HEK293 (cell line): ENCODE measurements around the gene PIP5K1C.

Experiments used
- MZF1 ChIP-seq: fragments of 450-650 bp; formaldehyde crosslinking; IDR thresholded peaks from 2 replicates; pipeline ENCODE4 v1.5.1; 2017; ENCODE audit warnings: missing biosample characterization, missing genetic modification characterization, borderline replicate concordance
- SALL2 ChIP-seq: fragments of 450-650 bp; formaldehyde crosslinking; IDR thresholded peaks from 2 replicates; pipeline ENCODE4 v1.5.0; 2017; ENCODE audit warnings: missing biosample characterization, mild to moderate bottlenecking, missing genetic modification characterization, borderline replicate concordance
- ZNF112 ChIP-seq: fragments of 450-650 bp; formaldehyde crosslinking; IDR thresholded peaks from 2 replicates; pipeline ENCODE4 v1.5.0; 2017; ENCODE audit warnings: missing biosample characterization, missing genetic modification characterization
- ZNF24 ChIP-seq: fragments of 450-650 bp; formaldehyde crosslinking; IDR thresholded peaks from 2 replicates; pipeline ENCODE4 v1.5.1; 2016; ENCODE audit warnings: missing biosample characterization, missing genetic modification characterization
- ZNF324 ChIP-seq: fragments of 450-650 bp; formaldehyde crosslinking; IDR thresholded peaks from 2 replicates; pipeline ENCODE4 v1.5.1; 2016; ENCODE audit warnings: missing biosample characterization, missing genetic modification characterization
- ZNF555 ChIP-seq: fragments of 450-650 bp; formaldehyde crosslinking; conservative IDR thresholded peaks from 2 replicates; pipeline ENCODE4 v1.5.1; 2017; ENCODE audit warnings: missing biosample characterization, mild to moderate bottlenecking, missing genetic modification characterization, inconsistent platforms
- ZNF580 ChIP-seq: fragments of 450-650 bp; formaldehyde crosslinking; IDR thresholded peaks from 2 replicates; pipeline ENCODE4 v1.5.1; 2016; ENCODE audit warnings: missing biosample characterization, missing genetic modification characterization
- ZNF623 ChIP-seq: fragments of 450-650 bp; formaldehyde crosslinking; IDR thresholded peaks from 2 replicates; pipeline ENCODE4 v1.5.1; 2016; ENCODE audit warnings: missing biosample characterization, missing genetic modification characterization
- ZNF768 ChIP-seq: fragments of 450-650 bp; formaldehyde crosslinking; IDR thresholded peaks from 2 replicates; pipeline ENCODE4 v1.5.1; 2018; ENCODE audit warnings: missing biosample characterization, mild to moderate bottlenecking, missing genetic modification characterization
- ZNF777 ChIP-seq: fragments of 450-650 bp; formaldehyde crosslinking; IDR thresholded peaks from 2 replicates; pipeline ENCODE4 v1.5.1; 2017; ENCODE audit warnings: missing biosample characterization, missing genetic modification characterization, borderline replicate concordance
- TF ChIP-seq, protein P1 (sequence below): fragments of 450-650 bp; formaldehyde crosslinking; IDR thresholded peaks from 2 replicates; pipeline ENCODE4 v1.5.1; 2016; ENCODE audit warnings: missing biosample characterization, missing genetic modification characterization
- TF ChIP-seq, protein P2 (sequence below): fragments of 450-650 bp; formaldehyde crosslinking; IDR thresholded peaks from 2 replicates; pipeline ENCODE4 v1.5.1; 2016; ENCODE audit warnings: missing biosample characterization, missing genetic modification characterization, low read depth
- TF ChIP-seq, protein P3 (sequence below): fragments of 450-650 bp; formaldehyde crosslinking; IDR thresholded peaks from 2 replicates; pipeline ENCODE4 v1.5.1; 2016; ENCODE audit warnings: missing biosample characterization, missing genetic modification characterization, borderline replicate concordance
- TF ChIP-seq, protein P4 (sequence below): fragments of 450-650 bp; formaldehyde crosslinking; IDR thresholded peaks from 2 replicates; pipeline ENCODE4 v1.5.1; 2017; ENCODE audit warnings: missing biosample characterization, missing genetic modification characterization

GRCh38 chr19:3656073-3656746 lies 44.1 kb downstream of the PIP5K1C start:
- TF ChIP-seq, protein P1, sequence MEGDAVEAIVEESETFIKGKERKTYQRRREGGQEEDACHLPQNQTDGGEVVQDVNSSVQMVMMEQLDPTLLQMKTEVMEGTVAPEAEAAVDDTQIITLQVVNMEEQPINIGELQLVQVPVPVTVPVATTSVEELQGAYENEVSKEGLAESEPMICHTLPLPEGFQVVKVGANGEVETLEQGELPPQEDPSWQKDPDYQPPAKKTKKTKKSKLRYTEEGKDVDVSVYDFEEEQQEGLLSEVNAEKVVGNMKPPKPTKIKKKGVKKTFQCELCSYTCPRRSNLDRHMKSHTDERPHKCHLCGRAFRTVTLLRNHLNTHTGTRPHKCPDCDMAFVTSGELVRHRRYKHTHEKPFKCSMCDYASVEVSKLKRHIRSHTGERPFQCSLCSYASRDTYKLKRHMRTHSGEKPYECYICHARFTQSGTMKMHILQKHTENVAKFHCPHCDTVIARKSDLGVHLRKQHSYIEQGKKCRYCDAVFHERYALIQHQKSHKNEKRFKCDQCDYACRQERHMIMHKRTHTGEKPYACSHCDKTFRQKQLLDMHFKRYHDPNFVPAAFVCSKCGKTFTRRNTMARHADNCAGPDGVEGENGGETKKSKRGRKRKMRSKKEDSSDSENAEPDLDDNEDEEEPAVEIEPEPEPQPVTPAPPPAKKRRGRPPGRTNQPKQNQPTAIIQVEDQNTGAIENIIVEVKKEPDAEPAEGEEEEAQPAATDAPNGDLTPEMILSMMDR (tag by site-specific recombination) = no peak
- TF ChIP-seq SALL2 = no peak
- TF ChIP-seq, protein P2, sequence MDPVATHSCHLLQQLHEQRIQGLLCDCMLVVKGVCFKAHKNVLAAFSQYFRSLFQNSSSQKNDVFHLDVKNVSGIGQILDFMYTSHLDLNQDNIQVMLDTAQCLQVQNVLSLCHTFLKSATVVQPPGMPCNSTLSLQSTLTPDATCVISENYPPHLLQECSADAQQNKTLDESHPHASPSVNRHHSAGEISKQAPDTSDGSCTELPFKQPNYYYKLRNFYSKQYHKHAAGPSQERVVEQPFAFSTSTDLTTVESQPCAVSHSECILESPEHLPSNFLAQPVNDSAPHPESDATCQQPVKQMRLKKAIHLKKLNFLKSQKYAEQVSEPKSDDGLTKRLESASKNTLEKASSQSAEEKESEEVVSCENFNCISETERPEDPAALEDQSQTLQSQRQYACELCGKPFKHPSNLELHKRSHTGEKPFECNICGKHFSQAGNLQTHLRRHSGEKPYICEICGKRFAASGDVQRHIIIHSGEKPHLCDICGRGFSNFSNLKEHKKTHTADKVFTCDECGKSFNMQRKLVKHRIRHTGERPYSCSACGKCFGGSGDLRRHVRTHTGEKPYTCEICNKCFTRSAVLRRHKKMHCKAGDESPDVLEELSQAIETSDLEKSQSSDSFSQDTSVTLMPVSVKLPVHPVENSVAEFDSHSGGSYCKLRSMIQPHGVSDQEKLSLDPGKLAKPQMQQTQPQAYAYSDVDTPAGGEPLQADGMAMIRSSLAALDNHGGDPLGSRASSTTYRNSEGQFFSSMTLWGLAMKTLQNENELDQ (tag by site-specific recombination) = no peak
- TF ChIP-seq MZF1 (tag by site-specific recombination) = no peak
- no peak for TF ChIP-seq ZNF324 (tag by site-specific recombination)
- TF ChIP-seq ZNF555 (tag by site-specific recombination) = no peak
- TF ChIP-seq, protein P3, sequence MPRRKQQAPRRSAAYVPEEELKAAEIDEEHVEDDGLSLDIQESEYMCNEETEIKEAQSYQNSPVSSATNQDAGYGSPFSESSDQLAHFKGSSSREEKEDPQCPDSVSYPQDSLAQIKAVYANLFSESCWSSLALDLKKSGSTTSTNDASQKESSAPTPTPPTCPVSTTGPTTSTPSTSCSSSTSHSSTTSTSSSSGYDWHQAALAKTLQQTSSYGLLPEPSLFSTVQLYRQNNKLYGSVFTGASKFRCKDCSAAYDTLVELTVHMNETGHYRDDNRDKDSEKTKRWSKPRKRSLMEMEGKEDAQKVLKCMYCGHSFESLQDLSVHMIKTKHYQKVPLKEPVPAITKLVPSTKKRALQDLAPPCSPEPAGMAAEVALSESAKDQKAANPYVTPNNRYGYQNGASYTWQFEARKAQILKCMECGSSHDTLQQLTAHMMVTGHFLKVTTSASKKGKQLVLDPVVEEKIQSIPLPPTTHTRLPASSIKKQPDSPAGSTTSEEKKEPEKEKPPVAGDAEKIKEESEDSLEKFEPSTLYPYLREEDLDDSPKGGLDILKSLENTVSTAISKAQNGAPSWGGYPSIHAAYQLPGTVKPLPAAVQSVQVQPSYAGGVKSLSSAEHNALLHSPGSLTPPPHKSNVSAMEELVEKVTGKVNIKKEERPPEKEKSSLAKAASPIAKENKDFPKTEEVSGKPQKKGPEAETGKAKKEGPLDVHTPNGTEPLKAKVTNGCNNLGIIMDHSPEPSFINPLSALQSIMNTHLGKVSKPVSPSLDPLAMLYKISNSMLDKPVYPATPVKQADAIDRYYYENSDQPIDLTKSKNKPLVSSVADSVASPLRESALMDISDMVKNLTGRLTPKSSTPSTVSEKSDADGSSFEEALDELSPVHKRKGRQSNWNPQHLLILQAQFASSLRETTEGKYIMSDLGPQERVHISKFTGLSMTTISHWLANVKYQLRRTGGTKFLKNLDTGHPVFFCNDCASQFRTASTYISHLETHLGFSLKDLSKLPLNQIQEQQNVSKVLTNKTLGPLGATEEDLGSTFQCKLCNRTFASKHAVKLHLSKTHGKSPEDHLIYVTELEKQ (tag by site-specific recombination) = no peak
- no peak for TF ChIP-seq ZNF112 (tag by site-specific recombination)
- TF ChIP-seq ZNF623 = no peak
- no peak for TF ChIP-seq ZNF768 (tag by site-specific recombination)
- TF ChIP-seq ZNF777 (tag by site-specific recombination) = no peak
- TF ChIP-seq ZNF24 = no peak
- TF ChIP-seq, protein P4, sequence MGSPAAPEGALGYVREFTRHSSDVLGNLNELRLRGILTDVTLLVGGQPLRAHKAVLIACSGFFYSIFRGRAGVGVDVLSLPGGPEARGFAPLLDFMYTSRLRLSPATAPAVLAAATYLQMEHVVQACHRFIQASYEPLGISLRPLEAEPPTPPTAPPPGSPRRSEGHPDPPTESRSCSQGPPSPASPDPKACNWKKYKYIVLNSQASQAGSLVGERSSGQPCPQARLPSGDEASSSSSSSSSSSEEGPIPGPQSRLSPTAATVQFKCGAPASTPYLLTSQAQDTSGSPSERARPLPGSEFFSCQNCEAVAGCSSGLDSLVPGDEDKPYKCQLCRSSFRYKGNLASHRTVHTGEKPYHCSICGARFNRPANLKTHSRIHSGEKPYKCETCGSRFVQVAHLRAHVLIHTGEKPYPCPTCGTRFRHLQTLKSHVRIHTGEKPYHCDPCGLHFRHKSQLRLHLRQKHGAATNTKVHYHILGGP = no peak
- TF ChIP-seq ZNF580 (tag by site-specific recombination) = no peak
